CD14-positive monocyte (primary cell): ENCODE measurements around the gene RTRAF. TPM values are rescaled to one million over a fixed set of nuclear protein-coding genes. Genes with fewer than 3 reads are reported as not detected.

ENCODE experiments used
- DNase-seq, 3 donors: peaks; one replicate each; pipeline ENCODE4 v3.0.0-alpha.2; 2011 to 2022
- H2AFZ ChIP-seq: 2 replicates; pipeline ENCODE4 v1.6.0; 2012; ENCODE audit warnings: mild to moderate bottlenecking, low read depth, low read length, inconsistent platforms; ENCODE audit not compliant: insufficient read depth, poor library complexity, severe bottlenecking
- H3K27ac ChIP-seq, 2 donors: 1 replicate in 1 of 2; 2 replicates in 1 of 2; pipeline ENCODE4 v1.5.1; 2012 to 2013; ENCODE audit warnings: low read length in 2 of 2, control low read depth in 1 of 2, inconsistent platforms in 1 of 2, low read depth in 1 of 2, mild to moderate bottlenecking in 1 of 2
- H3K27me3 ChIP-seq, 2 donors: one replicate each; pipeline versions ENCODE4 v1.6.0 to v1.6.1; 2011 to 2013; ENCODE audit warnings: low read length in 2 of 2; ENCODE audit not compliant: control insufficient read depth in 2 of 2, insufficient read depth in 2 of 2
- H3K36me3 ChIP-seq, 2 donors: replicated peaks in 1 of 2; 1 replicate in 1 of 2; 2 replicates in 1 of 2; pipeline versions ENCODE4 v1.5.1 to v1.6.1; 2012 to 2013; ENCODE audit warnings: low read length in 2 of 2, control low read depth in 1 of 2, inconsistent platforms in 1 of 2, mild to moderate bottlenecking in 1 of 2; ENCODE audit not compliant: insufficient read depth in 2 of 2, control insufficient read depth in 1 of 2
- H3K4me1 ChIP-seq, 2 donors: 1 replicate in 1 of 2; 2 replicates in 1 of 2; pipeline versions ENCODE4 v1.5.1 to v1.6.1; 2012 to 2013; ENCODE audit warnings: low read length in 2 of 2, control low read depth in 1 of 2, inconsistent platforms in 1 of 2, mild to moderate bottlenecking in 1 of 2, moderate library complexity in 1 of 2; ENCODE audit not compliant: insufficient read depth in 2 of 2, control insufficient read depth in 1 of 2
- H3K4me2 ChIP-seq: replicated peaks from 2 replicates; pipeline ENCODE3; 2012; ENCODE audit warnings: low read length, moderate library complexity, mild to moderate bottlenecking; ENCODE audit not compliant: poor library complexity, severe bottlenecking; ENCODE audit errors: extremely low read depth
- H3K4me3 ChIP-seq, 3 experiments: fragments of 200-600 bp in 1 of 3; sonication (generic) in 1 of 3; replicated peaks in 1 of 3; 1 replicate in 2 of 3; 2 replicates in 1 of 3; pipeline ENCODE4 v1.5.1; 2011 to 2013; ENCODE audit warnings: low read length in 3 of 3, mild to moderate bottlenecking in 3 of 3, control low read depth in 2 of 3, low read depth in 2 of 3, inconsistent platforms in 1 of 3, moderate library complexity in 1 of 3
- H3K79me2 ChIP-seq: 2 replicates; pipeline ENCODE4 v1.6.0; 2012; ENCODE audit warnings: mild to moderate bottlenecking, control low read depth, inconsistent platforms, low read length, moderate library complexity; ENCODE audit not compliant: insufficient read depth
- H3K9ac ChIP-seq: 2 replicates; pipeline ENCODE4 v1.6.0; 2017; ENCODE audit warnings: low read length, mild to moderate bottlenecking; ENCODE audit not compliant: insufficient read depth, poor library complexity, severe bottlenecking
- H3K9me3 ChIP-seq, 2 donors: replicated peaks in 1 of 2; 1 replicate in 1 of 2; 2 replicates in 1 of 2; pipeline versions ENCODE4 v1.5.1 to v1.6.1; 2012 to 2013; ENCODE audit warnings: low read length in 2 of 2, control low read depth in 1 of 2; ENCODE audit not compliant: control insufficient read depth in 1 of 2, insufficient read depth in 1 of 2
- H4K20me1 ChIP-seq: 2 replicates; pipeline ENCODE4 v1.6.0; 2012; ENCODE audit warnings: mild to moderate bottlenecking, low read length, control low read depth, moderate library complexity; ENCODE audit not compliant: insufficient read depth
- H3K27ac Mint-ChIP-seq, 7 donors: one replicate each; pipeline ENCODE4 v1.8.0; 2020; ENCODE audit warnings: mild to moderate bottlenecking in 7 of 7, mixed read lengths in 7 of 7, moderate library complexity in 6 of 7, inconsistent platforms in 2 of 7
- H3K27me3 Mint-ChIP-seq, 3 donors: one replicate each; pipeline ENCODE4 v1.8.0; 2021 to 2022; ENCODE audit warnings: low read depth in 3 of 3, mild to moderate bottlenecking in 3 of 3, mixed read lengths in 3 of 3, moderate library complexity in 3 of 3, inconsistent platforms in 1 of 3
- H3K36me3 Mint-ChIP-seq, 2 donors: one replicate each; pipeline ENCODE4 v1.8.0; 2020; ENCODE audit warnings: mixed read lengths in 2 of 2, inconsistent platforms in 1 of 2, mild to moderate bottlenecking in 1 of 2
- H3K4me1 Mint-ChIP-seq: one replicate; pipeline ENCODE4 v1.8.0; 2020; ENCODE audit warnings: mild to moderate bottlenecking, mixed read lengths
- H3K4me3 Mint-ChIP-seq, 2 donors: one replicate each; pipeline ENCODE4 v1.8.0; 2020; ENCODE audit warnings: mild to moderate bottlenecking in 2 of 2, mixed read lengths in 2 of 2, moderate library complexity in 1 of 2
- H3K9me3 Mint-ChIP-seq, 7 donors: one replicate each; pipeline ENCODE4 v1.8.0; 2020 to 2022; ENCODE audit warnings: mixed read lengths in 7 of 7, mild to moderate bottlenecking in 6 of 7, moderate library complexity in 6 of 7, inconsistent platforms in 2 of 7
- WGBS: methylation state at CpG from one replicate; pipeline ENCODE4 v1.1.5; 2013; ENCODE audit warnings: missing lambda C conversion rate; ENCODE audit not compliant: insufficient coverage; 5-methylcytosine and 5-hydroxymethylcytosine counted together
- intact Hi-C, 2 donors: fragments of 100-400 bp; cut with micrococcal nuclease; formaldehyde crosslinking; loops; one replicate each; pipeline versions ENCODE4 v1.15.0 to v1.15.1; 2023
- polyA plus RNA-seq, 3 donors: library from polyadenylated mRNA; depleted of rRNA in 1 of 3; unstranded in 2 of 3; stranded (reverse) in 1 of 3; fragments of 300-500 nt in 2 of 3; fragments of >200 nt in 1 of 3; fragmentation: Illumina TruSeq in 2 of 3; gene quantifications; 1 replicate in 2 of 3; 2 replicates in 1 of 3; pipeline ENCODE4 v1.2.3, GENCODE V29; 2012 to 2021
- TF ChIP-seq, protein P1 (sequence below): fragments of 200-600 bp; IDR thresholded peaks from one replicate; pipeline ENCODE4 v1.8.0; 2022; ENCODE audit warnings: antibody characterized with exemption, mild to moderate bottlenecking

The RTRAF gene
- polyA plus RNA-seq, 3 donors = 51.6 to 152 (median 149) TPM

DNA sequence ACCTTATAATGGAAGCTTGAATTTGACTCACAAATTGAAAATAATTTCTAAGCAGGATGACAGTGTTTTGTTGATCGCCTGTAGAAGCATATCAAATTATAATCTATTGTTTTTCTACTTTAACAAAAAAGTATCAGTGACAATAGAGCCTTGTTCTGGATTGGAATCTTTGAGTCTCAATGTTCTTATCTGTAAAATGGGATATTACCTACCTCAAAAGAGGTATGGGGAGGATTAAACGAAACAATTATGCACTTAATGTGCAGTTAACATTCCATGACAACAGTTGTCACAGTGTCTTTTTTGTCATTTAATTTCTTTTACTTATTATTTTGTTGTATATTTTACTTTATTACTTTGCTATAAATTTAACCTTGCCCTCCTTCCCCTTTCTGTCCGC lies 1.1 kb downstream of the RTRAF start:
- peaks cover 32 to 41% of the 10 kb centered on the region in 2 donors for H3K36me3 ChIP-seq
- TF ChIP-seq, protein P1, sequence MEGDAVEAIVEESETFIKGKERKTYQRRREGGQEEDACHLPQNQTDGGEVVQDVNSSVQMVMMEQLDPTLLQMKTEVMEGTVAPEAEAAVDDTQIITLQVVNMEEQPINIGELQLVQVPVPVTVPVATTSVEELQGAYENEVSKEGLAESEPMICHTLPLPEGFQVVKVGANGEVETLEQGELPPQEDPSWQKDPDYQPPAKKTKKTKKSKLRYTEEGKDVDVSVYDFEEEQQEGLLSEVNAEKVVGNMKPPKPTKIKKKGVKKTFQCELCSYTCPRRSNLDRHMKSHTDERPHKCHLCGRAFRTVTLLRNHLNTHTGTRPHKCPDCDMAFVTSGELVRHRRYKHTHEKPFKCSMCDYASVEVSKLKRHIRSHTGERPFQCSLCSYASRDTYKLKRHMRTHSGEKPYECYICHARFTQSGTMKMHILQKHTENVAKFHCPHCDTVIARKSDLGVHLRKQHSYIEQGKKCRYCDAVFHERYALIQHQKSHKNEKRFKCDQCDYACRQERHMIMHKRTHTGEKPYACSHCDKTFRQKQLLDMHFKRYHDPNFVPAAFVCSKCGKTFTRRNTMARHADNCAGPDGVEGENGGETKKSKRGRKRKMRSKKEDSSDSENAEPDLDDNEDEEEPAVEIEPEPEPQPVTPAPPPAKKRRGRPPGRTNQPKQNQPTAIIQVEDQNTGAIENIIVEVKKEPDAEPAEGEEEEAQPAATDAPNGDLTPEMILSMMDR = no peak
- Mint-ChIP-seq H3K4me1 (peaks cover 17% of the 10 kb centered on the region), H3K9me3 (no peaks in the 10 kb centered on the region), H3K36me3 (peaks cover 34 to 36% of the 10 kb centered on the region in 2 donors), H3K4me3 (peak overlapping the region in 1 of 2 donors; percentile 92), H3K27ac (no peak overlapping the region), H3K27me3 (no peaks in the 10 kb centered on the region)
- H3K27me3 ChIP-seq = no peaks in the 10 kb centered on the region
- H2AFZ ChIP-seq = no peak overlapping the region
- no CpG with 5 or more reads among the region's 3 CpGs for WGBS
- H4K20me1 ChIP-seq = peaks cover 5% of the 10 kb centered on the region
- H3K4me3 ChIP-seq = peak overlapping the region in 2 of 3 experiments; percentile 95 to 99
- H3K79me2 ChIP-seq = peaks cover 42% of the 10 kb centered on the region
- H3K9me3 ChIP-seq = no peaks in the 10 kb centered on the region
- H3K9ac ChIP-seq = peak overlapping the region; percentile 96
- intact Hi-C loops = no loop called here
- peak overlapping the region in 1 of 2 donors; percentile 94 for H3K27ac ChIP-seq
- peaks cover 11 to 17% of the 10 kb centered on the region in 2 donors for H3K4me1 ChIP-seq
- DNase-seq = no peak
- peak overlapping the region; percentile 79 for H3K4me2 ChIP-seq

DNA sequence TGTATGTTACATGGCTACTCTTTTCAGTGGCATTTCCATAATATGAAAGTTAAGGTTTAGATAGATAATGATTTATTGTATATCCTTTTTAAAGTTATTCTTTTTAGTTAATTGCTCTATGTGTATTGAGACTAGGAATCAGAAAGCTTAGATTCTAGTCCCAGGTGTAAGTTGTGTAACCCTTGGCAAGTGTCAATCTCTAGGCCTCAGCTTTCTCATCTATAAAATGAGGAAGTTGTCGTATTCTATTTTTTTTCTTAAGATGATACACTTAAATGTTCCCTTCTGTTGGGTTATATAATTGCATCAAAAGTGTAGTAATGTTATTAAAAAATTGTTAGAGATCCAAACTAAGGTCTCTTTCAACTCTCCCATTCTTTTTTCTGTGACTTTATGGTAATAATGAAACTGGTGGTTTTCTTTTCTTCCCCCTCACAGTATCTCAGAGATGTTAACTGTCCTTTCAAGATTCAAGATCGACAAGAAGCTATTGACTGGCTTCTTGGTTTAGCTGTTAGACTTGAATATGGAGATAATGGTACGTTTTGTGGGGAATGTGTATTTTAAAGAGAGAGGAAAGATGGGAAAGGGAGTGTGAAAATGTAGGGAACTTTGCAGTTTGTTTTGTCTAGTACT lies 4.1 kb downstream of the RTRAF start:
- intact Hi-C loops = no loop called here
- Histone ChIP-seq H2AFZ (no peak overlapping the region), H4K20me1 (peaks cover 10% of the 10 kb centered on the region), H3K4me3 (no peak overlapping the region), H3K9ac (no peak overlapping the region), H3K27ac (peak overlapping the region in 1 of 2 donors; percentile 30), H3K4me2 (no peak overlapping the region), H3K79me2 (peaks cover 44% of the 10 kb centered on the region), H3K4me1 (peaks cover 11 to 17% of the 10 kb centered on the region in 2 donors), H3K27me3 (no peaks in the 10 kb centered on the region), H3K9me3 (no peaks in the 10 kb centered on the region), H3K36me3 (peaks cover 48 to 70% of the 10 kb centered on the region in 2 donors)
- TF ChIP-seq, protein P1 = no peak
- Mint-ChIP-seq H3K27me3 (no peaks in the 10 kb centered on the region), H3K4me3 (no peak overlapping the region), H3K27ac (peak overlapping the region in 1 of 7 donors; percentile 4), H3K4me1 (peaks cover 17% of the 10 kb centered on the region), H3K9me3 (no peaks in the 10 kb centered on the region), H3K36me3 (peaks cover 52 to 56% of the 10 kb centered on the region in 2 donors)
- no peak for DNase-seq
- no CpG with 5 or more reads among the region's 3 CpGs for WGBS
